COLO668 (cell line): Measurements from ENCODE around the gene CELSR3.
A peak's percentile ranks its signal among the peaks of the same experiment; 100 is the strongest.

Experiments
- DNase-seq: peaks from one replicate; lab custom pipeline; 2025; ENCODE audit not compliant: unreplicated experiment; lab: John Stamatoyannopoulos, UW

The CELSR3 gene

DNA sequence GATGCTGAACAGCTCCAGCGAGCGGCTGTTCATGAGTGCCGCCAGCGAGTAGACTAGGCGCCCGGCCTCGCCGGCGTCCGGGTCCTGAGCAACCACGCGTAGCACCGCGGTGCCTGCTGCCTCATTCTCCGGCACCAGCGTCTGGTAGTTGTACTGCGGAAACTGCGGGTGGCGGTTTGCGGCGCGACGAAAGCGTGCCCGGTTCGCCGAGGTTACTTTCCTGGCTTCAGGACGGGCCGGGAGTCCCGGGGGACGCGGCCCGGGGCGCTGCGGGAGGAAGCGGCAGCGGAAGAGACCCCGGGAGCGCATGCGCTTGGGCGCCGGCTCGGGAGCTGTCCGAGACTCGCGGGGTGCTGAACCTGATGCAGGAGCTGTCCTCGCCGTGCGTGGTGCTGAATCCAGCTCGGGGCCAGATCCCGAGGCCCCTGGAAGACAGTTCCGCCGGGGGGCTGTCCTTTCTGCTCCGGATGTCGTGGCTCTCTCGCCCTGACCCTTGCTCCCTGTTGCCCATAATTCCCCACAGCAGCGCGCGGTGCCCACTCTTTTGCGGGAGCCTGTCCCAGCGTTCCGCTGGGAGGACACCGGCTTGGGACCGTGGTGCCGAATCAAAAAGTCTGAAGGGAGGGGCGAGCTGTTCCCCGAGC, 1.1 kb downstream of the CELSR3 start:
- no peak for DNase-seq

DNA sequence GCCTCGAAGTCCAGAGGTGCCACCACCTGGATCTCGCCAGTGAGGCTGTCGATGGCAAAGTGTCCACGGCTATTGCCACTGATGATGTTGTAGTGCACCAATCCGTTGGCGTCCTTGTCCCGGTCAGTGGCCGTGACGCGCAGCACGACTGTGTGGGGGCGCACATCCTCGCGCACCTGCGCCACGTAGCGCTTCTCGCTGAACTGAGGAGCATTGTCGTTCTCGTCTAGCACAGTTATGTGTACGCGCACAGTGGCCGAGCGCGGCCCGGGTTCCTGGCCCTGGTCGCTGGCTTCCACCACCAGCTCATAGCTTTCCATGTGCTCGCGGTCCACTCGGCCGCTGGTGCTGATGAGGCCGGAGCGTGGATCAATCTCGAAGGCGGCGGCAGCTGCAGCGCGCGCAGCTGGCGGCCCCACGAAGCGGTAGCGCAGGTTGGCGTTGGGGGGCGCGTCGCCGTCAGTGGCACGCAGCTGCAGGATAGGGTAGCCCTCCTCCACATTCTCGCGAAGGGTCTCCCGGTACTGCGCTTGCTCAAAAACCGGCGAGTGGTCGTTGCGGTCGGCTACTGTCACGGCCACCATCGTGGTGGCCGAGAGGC, 1.8 kb downstream of the CELSR3 start:
- DNase-seq, result no peak

DNA sequence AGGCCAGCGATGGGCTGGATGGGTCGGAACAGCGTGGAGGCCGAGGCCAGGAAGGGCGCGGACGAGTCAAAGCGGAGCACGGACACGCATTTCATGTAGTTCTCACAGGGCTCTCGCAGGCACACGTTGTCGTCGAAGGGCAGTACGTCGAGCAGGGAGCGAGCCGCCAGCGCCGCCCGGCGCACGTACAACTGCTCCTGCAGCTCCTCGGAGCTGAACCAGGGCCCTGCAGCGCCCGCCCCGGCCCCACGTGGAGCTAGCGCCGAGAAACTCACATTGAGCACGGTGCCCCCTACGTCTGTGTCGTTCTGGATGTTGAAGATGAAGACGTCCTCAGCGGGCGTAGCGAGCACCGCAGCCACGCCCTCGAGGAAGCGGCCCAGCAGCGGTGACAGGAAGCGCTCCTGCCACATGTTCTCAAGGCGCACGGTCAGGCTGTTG, 5.8 kb downstream of the CELSR3 start:
- no peak for DNase-seq

DNA sequence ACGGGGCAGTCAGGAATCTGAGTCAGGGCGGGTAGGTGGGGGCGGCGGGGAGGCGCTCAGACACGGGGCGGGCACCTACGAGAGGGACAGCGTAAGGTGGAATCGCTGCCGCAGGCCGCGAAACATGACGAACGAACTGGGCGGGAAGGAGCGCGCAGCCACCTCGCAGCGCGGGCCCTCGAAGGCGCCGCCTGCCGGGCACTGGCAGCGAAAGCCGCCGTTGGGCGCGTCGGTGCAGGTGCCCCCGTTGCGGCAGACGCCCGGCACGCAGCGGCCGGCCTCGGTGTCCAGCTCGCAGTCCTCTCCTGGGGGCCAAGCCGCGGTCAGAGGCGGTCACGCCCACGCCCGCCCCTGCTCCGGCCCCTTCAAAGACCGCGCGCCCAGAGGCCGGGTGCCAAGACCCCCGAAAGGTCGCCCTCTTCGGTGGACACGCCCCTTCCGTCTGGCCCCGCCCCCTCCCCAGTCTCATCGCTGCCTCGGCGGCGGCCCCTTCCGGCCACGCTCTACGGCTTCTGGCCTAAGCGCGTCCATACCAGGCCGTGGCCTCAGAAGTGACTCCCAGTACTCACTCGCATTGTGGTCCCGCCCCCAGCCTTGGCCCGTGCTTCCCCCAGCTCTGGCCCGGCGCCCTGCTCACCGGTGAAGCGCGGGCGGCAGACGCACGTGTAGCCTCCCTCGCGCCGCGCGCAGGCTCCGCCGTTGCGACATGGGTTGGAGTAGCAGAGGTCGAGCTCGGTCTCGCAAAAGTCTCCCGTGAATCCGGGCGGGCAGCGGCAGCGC, 6.4 kb downstream of the CELSR3 start:
- no peak for DNase-seq

DNA sequence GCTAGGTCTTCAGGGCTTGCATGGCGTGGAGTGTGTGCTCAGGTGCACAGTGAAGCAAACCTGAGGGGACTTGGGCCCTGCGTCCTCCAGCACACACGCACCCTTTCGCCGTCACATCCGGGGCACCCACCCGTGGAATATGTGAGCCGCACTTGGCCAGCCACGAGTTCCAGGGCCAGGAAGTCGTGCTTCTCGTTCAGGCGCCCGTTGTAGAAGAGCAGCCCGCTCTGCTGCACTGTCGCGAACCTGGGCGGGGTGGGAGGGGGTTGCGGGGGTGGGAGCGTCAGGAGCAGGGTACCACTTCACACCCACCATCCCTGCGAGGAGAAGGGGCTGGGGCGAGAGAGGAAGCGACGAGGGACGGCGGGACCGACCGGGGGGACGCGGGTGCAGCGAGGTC, 7.1 kb downstream of the CELSR3 start:
- no peak for DNase-seq

DNA sequence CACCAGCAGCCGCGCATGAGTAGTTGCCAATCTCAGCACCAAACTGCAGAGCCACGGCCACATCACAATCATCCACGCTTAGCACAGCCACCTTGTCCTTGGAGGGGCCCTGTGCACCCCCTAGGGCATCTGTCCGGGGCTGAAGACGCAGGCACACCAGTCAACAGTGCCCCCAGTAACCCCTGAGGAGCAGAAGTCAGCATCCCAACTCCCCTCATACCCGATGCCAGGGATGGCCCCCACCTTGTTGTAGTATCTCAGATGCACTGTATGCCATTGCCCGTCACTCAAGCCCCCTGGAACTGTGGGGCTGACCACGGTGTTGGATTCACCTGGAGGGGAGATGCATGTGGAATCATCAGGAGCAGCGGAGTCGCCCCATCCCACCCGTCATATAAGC, 7.6 kb downstream of the CELSR3 start:
- no peak for DNase-seq

DNA sequence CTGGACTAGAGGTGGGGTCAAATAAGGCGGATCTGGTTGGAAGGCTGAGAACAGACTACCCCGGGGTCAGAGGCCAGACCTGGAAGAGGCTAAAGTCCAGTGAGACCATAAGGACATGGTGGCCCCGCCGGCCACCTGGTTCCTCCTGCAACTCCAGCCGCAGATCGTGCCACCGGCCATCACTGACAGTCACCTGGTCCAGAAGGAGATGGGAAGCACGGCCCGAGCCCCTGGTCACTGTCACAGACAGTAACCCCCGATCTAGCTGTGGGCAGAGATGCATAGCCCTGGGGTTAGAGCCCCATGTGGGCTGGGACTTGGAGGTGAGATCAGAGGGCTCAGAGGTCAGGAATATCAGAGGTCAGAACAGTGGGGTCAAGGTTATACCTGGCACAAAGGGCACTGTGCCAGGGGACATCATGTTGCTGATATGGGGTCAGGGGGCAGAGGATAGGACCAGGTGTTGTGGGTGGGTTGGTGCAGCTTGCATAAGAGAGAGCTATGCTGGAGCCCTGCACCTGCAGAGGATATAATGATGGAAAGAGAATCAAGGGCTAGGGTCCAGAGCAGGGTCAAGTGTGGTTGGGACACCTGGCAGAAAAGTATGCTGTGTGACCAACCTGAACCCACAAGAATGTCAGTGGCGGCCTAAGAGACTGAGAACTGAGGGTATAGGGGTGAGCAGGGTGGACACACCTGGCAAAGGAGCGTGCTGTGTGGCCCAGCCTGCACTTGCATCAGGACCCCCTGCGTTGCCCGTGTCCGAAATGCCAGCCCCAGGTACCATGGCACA, 9.6 kb downstream of the CELSR3 start:
- no peak for DNase-seq

DNA sequence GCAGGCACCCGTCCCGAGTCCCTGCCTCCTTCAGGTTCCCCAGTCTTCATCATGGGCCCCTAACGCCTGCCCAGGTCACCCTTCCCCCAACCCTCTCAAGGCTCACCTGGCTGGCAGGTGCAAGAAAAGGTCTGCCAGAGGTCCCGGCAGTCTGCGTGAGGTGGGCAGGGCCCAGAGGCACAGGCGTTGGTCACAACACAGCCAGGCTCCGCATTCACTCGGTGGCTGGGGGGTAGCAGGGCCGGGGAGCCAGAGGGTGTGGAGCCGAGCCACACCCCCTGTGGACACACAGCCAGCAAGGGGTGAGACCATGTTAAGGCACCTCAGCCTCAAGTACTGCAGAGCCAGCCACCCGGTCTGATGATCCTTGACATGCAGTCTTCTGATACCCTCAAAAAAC, 10.9 kb downstream of the CELSR3 start:
- no peak for DNase-seq

DNA sequence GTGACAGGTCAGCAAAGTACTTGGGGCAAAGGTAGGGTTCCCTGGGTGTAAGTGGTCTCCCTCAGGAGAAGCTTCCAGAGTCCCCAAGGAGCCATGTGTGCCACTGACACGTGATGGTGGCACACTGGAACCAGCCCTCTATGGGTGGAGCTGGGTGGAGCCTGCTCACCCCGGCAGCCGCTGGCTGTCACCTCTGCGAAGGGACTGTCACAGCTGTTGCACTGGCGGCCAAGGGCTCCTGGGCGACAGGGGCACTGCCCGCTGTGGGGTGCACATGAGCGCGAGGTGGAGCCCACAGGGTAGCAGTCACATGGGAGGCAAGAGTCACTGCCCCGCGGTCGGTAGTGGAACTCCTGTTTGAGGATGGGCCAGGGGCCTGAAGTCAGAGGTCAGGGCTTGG, 12.0 kb downstream of the CELSR3 start:
- DNase-seq, result no peak

DNA sequence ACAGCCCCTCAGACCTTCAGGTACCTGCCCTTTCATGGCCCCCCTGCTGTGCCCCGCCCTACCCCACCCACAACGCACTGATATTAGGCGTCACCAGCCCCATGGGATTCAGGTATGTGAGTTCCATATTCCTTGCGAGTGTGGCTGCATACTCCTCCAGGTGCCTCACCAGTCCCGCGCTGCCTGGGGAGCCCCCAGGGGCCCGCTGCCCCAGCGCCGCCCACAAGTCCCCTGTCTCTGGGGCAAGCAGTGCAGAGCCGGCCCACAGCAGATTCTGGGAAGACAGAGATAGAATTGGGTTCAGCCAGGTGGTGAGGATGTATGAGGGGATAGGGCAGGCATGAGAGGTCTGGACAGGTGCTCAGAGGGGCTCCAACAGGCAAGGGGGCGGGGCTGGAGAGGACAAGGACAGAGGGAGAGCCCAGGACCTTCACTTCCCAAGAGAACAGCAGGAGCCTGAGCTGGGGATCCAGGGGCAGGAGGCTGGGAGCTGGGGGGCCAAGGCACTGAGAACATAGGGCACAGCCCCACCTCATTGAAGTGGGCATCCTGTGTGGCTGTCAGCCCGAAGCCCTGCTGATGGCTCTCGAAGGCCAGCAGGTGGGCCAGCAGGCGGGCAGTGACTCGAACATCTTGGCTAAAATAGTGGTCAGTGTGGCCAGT, 14.4 kb downstream of the CELSR3 start:
- DNase-seq, result no peak

DNA sequence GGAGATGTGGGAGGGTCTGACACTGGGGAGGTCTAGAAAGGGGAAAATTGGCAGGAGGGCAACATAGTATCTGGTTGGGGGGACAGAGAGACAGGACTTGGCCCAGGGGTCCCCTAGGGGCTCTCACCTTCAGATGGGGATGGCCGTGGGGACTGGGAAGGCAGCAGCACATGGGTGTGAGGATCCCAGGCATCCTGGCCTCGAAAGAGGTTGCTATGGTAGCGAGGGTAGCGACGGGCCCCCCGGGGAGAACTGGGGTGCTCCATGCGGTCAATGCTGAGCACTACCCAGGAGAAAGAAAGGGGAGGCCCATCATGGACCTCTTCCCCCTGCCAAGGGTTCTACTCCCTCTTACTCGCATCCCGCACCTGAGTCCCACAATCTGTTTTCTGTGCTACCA, 15.0 kb downstream of the CELSR3 start:
- DNase-seq, result no peak

DNA sequence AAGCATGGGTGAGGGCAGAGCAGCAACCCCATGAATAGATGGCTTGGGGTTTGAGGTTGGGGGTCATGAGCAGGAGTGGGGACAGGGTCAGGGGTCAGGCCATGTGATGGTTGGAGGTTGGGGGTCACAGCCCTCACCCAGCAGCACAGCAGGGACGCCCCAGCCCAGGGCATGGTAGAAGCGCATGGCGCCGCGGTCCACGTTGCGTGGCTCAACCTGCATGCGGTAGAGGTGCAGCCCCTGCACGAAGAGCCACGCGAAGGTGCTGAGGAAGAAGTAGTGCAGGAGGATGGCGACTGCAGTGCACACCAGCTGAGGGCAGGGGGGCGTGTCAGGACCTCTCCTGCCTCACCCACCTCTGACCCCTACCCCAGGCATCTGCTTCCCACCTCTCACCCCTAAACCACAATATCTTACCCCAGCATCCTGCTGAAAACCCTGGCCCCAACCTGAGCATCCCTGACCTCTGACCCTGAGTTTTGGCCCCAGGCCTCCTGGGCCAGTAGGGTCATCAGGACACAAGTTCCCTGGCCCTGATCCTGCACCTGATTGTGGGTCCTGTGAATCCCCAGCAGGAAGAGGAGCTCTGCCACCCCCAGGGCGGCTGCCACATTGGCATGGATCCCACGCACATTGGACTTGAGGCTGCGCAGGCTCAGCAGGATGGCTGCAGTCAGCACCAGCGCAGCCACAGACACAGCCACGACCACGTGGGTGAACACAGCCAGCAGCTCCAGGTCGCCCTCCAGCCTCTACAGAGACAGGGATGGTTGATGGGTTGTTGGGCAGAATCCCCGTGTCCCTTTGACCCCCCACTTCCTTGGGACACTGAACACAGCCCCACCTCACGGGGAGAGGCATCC, 17.6 kb downstream of the CELSR3 start:
- DNase-seq, result no peak

DNA sequence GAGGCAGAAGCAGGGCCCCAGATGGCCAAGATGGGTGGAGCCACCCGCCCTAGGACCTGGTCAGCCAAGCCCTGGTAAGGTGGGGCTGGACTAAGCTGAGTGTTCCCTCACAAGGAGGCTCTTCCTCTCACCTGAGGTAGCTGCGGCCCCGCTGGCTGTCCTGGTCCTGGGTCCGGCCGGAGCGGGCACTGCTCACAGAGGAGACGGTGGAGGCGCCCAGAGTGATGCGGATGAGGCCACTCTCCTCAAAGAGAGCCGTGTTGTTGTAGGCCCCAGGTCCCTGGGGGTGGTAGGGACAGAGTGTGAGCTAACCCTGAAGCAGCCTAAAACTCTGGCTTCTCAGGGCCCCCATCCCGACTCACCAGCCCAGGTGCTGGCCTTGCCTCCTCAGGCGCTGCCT, 20.1 kb downstream of the CELSR3 start:
- no peak for DNase-seq

DNA sequence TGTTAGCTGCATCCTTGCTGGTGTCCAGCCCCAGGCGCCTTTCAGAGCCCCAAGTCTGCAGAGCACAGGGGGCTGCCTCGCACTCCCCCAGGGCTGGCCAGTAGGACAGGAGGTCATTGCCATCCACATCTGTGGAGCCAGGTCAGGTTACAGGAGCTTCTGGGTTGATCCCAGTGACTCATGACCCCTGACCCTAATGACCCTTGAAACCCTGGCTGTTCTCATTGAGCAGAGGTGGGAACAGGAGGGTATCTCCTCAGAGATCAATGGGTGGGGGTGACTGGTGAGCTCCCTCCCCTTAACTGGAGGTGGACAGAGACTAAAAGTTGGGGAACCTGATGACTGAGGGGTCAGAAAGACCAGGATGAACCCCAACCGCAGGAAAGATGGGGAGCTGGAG, 21.3 kb downstream of the CELSR3 start:
- no peak for DNase-seq

DNA sequence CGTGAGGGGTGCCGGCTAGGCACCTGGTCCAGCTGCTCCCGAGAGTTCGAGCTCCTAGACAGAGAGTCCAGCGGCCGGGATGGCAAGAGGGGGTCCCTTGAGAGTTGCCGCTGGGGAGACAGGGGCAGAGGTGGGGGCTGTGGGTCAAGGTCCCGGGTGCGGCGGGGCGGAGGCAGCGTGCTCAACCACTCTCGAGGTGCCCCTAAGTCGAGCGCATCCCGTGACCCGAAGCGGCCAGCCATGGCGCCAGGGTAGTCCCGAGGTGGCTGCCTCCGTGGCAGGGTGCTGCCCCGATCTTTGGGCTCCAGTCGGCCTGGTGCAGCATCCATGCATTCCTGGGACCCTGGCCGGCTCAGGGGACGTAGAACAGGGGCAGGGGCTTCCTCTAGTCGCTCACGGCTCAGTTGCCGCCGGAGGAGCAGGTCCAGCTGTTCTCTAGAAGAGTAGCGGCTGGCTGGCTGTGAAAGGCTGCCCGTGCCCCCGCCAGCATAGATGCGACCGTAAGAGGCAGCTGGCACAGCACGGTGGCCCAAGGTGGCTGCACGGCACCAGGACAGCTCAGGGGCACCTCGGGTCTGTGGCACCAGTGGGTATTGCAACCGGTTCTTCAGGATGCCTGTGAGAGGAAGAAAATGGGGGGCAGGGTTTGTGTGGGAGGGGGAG, 22.6 kb downstream of the CELSR3 start:
- no peak for DNase-seq

DNA sequence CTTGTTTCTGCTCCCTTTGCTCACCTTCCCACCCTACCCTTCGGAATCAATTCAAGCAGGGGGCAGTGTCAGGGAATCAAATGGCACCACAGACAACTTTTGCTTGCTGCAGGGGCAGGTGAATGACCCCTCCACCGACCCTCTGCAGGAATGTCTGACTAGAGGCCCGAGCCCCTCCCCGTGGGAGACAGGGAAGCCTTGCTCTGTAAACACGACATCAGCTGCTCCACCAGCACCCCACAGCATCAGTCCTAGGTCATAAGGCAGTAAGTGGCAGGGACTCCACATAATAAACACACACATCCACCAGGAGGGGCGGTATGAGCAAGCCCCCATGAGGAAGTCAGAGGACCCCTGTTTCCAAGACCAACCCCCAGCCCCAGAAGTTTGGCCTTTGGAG, 25.4 kb downstream of the CELSR3 start:
- no peak for DNase-seq

DNA sequence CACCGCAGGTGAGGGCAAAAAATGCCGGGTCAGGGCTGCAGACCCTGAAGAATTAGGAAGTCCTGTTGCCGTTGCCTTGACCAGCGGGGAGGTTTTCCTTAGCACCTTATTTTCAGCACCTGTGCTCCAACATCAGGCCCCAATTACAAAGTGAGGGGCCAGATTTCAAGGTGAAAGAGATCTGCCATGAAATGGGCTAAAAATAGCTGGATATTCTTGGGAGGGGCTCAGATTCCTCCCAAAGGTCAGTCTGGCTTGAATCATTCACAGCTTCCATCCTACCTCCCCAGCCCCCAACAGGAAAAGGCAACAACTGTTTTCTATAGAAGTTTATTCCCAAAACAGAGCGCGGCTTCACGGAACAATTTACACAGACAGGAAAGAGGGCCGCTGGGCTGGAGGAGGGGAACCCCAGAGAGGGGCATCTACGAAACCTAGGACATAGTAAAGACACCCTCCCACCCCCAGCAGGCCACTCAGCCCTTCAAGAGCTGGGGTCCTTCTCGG, 26.5 kb downstream of the CELSR3 start:
- no peak for DNase-seq

DNA sequence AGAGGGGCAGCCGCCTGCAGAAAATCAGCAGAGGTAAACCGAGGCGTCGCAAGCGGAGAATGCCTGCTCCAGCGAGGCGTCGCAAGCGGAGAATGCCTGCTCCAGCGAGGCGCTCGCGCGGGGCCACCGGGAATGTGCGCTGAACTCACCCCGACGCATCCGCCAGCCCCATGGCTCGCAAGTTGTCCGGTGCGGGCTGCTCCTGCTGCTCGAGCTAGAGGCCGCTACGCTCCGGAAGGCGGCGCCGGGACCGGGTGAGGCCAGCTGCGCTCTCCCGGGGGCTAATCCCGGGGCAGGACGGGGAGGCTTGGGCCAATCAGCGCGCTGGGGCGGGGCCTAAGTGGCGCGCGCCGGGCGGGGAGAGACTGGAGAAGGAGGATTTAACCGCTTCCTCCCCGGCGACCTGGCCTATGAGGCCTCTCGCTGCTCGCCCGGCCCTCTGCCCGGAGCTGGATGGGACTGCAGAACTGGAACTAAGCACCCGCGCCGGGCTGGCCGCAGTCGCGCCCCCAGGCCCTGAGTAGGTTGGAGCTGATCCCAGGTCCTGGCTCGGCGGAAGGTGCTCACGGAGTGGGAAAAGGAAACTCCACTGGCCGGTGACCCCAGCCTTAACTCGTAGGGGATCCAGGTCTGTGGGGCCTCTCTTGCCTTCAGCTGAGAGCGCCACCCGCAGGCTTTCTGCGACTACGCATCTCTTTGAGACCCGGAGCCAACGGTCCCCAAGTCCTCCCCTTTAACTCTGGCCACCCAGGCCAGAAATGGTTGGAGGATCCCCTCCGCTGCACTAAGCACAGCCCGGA, 27.3 kb downstream of the CELSR3 start, which contains the start of gene SLC26A6:
TSS of gene SLC26A6 (minus strand) at position 240 of the 800 bp plus-strand sequence. CDS start at position 172, 68 bp downstream.
- DNase-seq, result peak; percentile 95
